ENCODE measurements around the gene TMEM80.

GRCh38 chr11:699116-699508, 3.5 kb downstream of the TMEM80 start:
- TF ChIP-seq CTCF (IDR thresholded peaks at IDR 0.05) (no peak), POLR2A (IDR thresholded peaks at IDR 0.05) (no peak), POLR2AphosphoS5 (IDR thresholded peaks at IDR 0.05; ENCODE audit: insufficient read depth in 1 of 2, low read depth in 1 of 2) (no peak)

Measured in vagina (tissue), 2 donors.